ENCODE data around the gene ITGBL1. TPM values are rescaled to one million over a fixed set of nuclear protein-coding genes. Genes with fewer than 3 reads are reported as not detected.
A peak's percentile ranks its signal among the peaks of the same experiment; 100 is the strongest.

Gene ITGBL1
- total and polyA plus RNA-seq, 2 donors (not counting 3 experiments of a cell fraction or from before 2014, with no cell fraction given), result 4.6 to 8.8 TPM

DNA sequence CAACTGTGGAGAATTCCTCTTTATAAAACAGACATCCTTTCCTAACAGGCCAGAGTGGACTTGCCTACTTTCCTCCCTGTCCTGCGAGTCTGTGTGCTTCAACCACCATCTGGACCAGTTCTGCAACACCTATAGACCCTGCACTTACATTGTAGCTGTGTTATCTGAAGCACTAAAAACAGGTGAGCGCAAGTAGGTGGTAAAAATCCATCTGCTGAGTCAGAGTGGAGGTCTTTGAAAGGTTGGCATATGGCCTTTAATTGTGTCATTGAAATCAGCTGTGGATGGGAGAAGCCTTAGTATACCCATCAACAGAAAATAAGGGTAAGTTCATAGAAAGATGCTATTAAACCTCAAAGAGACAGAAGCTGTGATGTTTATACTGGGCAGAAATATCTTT, 28.6 kb upstream of the ITGBL1 start:
- intact Hi-C loops (cut with micrococcal nuclease), result no loop called here
- H3K27ac ChIP-seq (ENCODE audit: insufficient read depth, low read depth, low read length), result no peak overlapping the region
- no peaks in the 10 kb centered on the region for H3K36me3 ChIP-seq (ENCODE audit: control insufficient read depth in 2 of 2, extremely low read depth in 1 of 2, insufficient read depth in 2 of 2, low read length in 2 of 2)
- POLR2A ChIA-PET, result no interaction called here
- H3K9me3 ChIP-seq (replicated peaks; ENCODE audit: control insufficient read depth, insufficient read depth, low read length), result no peaks in the 10 kb centered on the region
- no peaks in the 10 kb centered on the region for H3K9me1 ChIP-seq (replicated peaks; ENCODE audit: control insufficient read depth, extremely low read depth, insufficient read depth, low read length)
- H3K27me3 ChIP-seq (ENCODE audit: control insufficient read depth in 2 of 2, insufficient read depth in 2 of 2, low read length in 2 of 2), result no peaks in the 10 kb centered on the region
- BruUV-seq (replicated peaks), result no TSS peak
- no peak overlapping the region for H3K4me2 ChIP-seq (ENCODE audit: insufficient read depth, low read length)
- DNase-seq (ENCODE audit: low read depth, low spot score) (no peak), FAIRE-seq (no peak)
- dilution Hi-C loops (cut with MboI; ENCODE audit: extremely low pct_ligation_motif_present, low sequenced_read_pairs), result no loop called here
- TF ChIP-seq GATA2 (IDR thresholded peaks at IDR 0.05; ENCODE audit: insufficient read depth, insufficient read length, low read depth, low read length) (no peak), POLR2A (IDR thresholded peaks at IDR 0.05; ENCODE audit: low read depth, low read length) (no peak)
- H3K9ac ChIP-seq (replicated peaks; ENCODE audit: extremely low read depth, insufficient read depth, low read length), result no peak overlapping the region
- no peaks in the 10 kb centered on the region for H3K4me1 ChIP-seq (ENCODE audit: control insufficient read depth, extremely low read depth, insufficient read depth, low read length)
- no peaks in the 10 kb centered on the region for H4K20me1 ChIP-seq (replicated peaks; ENCODE audit: control insufficient read depth, extremely low read depth, insufficient read depth, low read length)
- CTCF ChIA-PET, result interaction anchor here (1.0 kb wide), 1 partner anchor 87 kb away, joined by 3 read pairs; no protein-coding TSS in a partner anchor
- H3K79me2 ChIP-seq (ENCODE audit: control insufficient read depth, insufficient read depth, low read length), result no peaks in the 10 kb centered on the region
- H3K4me3 ChIP-seq (replicated peaks in 1 of 3; ENCODE audit: insufficient read depth in 1 of 3, low read depth in 1 of 3, low read length in 3 of 3), result no peak overlapping the region
- no peak overlapping the region for H2AFZ ChIP-seq (ENCODE audit: low read depth, low read length)

- Histone ChIP-seq H3K4me3 (replicated peaks in 1 of 3; ENCODE audit: insufficient read depth in 1 of 3, low read depth in 1 of 3, low read length in 3 of 3) (no peak overlapping the region), H3K4me1 (ENCODE audit: control insufficient read depth, extremely low read depth, insufficient read depth, low read length) (no peaks in the 10 kb centered on the region), H3K79me2 (ENCODE audit: control insufficient read depth, insufficient read depth, low read length) (no peaks in the 10 kb centered on the region), H3K36me3 (ENCODE audit: control insufficient read depth in 2 of 2, extremely low read depth in 1 of 2, insufficient read depth in 2 of 2, low read length in 2 of 2) (no peaks in the 10 kb centered on the region), H3K9ac (replicated peaks; ENCODE audit: extremely low read depth, insufficient read depth, low read length) (no peak overlapping the region), H4K20me1 (replicated peaks; ENCODE audit: control insufficient read depth, extremely low read depth, insufficient read depth, low read length) (no peaks in the 10 kb centered on the region), H3K27me3 (ENCODE audit: control insufficient read depth in 2 of 2, insufficient read depth in 2 of 2, low read length in 2 of 2) (no peaks in the 10 kb centered on the region), H3K4me2 (ENCODE audit: insufficient read depth, low read length) (no peak overlapping the region), H2AFZ (ENCODE audit: low read depth, low read length) (no peak overlapping the region), H3K27ac (ENCODE audit: insufficient read depth, low read depth, low read length) (no peak overlapping the region), H3K9me3 (replicated peaks; ENCODE audit: control insufficient read depth, insufficient read depth, low read length) (no peaks in the 10 kb centered on the region), H3K9me1 (replicated peaks; ENCODE audit: control insufficient read depth, extremely low read depth, insufficient read depth, low read length) (no peaks in the 10 kb centered on the region)
- FAIRE-seq (no peak), DNase-seq (ENCODE audit: low read depth, low spot score) (peak; percentile 29)
- intact Hi-C loops (cut with micrococcal nuclease), result no loop called here
- POLR2A ChIA-PET, result no interaction called here
- CTCF ChIA-PET, result interaction anchor here (1.0 kb wide), 1 partner anchor 86 kb away, joined by 3 read pairs; no protein-coding TSS in a partner anchor
- dilution Hi-C loops (cut with MboI; ENCODE audit: extremely low pct_ligation_motif_present, low sequenced_read_pairs), result no loop called here
- no TSS peak for BruUV-seq (replicated peaks)
- TF ChIP-seq POLR2A (IDR thresholded peaks at IDR 0.05; ENCODE audit: low read depth, low read length) (no peak), FOS (IDR thresholded peaks at IDR 0.05; ENCODE audit: borderline replicate concordance, insufficient read depth, low read length) (no peak), GATA2 (IDR thresholded peaks at IDR 0.05; ENCODE audit: insufficient read depth, insufficient read length, low read depth, low read length) (no peak), EZH2 (IDR thresholded peaks at IDR 0.05; ENCODE audit: borderline replicate concordance, low read depth, low read length, severe bottlenecking) (no peak), JUN (IDR thresholded peaks at IDR 0.05; ENCODE audit: borderline replicate concordance, insufficient read depth, insufficient read length, low read depth) (no peak), MYC (IDR thresholded peaks at IDR 0.05; ENCODE audit: low read depth, low read length) (no peak), MAX (IDR thresholded peaks at IDR 0.05; ENCODE audit: insufficient read depth, insufficient read length) (no peak)
- TF ChIP-seq, protein P1, sequence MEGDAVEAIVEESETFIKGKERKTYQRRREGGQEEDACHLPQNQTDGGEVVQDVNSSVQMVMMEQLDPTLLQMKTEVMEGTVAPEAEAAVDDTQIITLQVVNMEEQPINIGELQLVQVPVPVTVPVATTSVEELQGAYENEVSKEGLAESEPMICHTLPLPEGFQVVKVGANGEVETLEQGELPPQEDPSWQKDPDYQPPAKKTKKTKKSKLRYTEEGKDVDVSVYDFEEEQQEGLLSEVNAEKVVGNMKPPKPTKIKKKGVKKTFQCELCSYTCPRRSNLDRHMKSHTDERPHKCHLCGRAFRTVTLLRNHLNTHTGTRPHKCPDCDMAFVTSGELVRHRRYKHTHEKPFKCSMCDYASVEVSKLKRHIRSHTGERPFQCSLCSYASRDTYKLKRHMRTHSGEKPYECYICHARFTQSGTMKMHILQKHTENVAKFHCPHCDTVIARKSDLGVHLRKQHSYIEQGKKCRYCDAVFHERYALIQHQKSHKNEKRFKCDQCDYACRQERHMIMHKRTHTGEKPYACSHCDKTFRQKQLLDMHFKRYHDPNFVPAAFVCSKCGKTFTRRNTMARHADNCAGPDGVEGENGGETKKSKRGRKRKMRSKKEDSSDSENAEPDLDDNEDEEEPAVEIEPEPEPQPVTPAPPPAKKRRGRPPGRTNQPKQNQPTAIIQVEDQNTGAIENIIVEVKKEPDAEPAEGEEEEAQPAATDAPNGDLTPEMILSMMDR (IDR thresholded peaks at IDR 0.05; ENCODE audit: extremely low read depth in 1 of 2, insufficient read depth in 1 of 2, low read depth in 1 of 2, low read length in 2 of 2), result no peak
These were observed 27.9 kb upstream of the ITGBL1 start for GRCh38 chr13:101424381-101425155.

All from endothelial cell of umbilical vein (primary cell).